Measurements from ENCODE around the gene ASCL3. TPM values are rescaled to one million over a fixed set of nuclear protein-coding genes. Genes with fewer than 3 reads are reported as not detected.

ASCL3 gene
- total RNA-seq, 4 donors from 2014 or later, result not detected

DNA sequence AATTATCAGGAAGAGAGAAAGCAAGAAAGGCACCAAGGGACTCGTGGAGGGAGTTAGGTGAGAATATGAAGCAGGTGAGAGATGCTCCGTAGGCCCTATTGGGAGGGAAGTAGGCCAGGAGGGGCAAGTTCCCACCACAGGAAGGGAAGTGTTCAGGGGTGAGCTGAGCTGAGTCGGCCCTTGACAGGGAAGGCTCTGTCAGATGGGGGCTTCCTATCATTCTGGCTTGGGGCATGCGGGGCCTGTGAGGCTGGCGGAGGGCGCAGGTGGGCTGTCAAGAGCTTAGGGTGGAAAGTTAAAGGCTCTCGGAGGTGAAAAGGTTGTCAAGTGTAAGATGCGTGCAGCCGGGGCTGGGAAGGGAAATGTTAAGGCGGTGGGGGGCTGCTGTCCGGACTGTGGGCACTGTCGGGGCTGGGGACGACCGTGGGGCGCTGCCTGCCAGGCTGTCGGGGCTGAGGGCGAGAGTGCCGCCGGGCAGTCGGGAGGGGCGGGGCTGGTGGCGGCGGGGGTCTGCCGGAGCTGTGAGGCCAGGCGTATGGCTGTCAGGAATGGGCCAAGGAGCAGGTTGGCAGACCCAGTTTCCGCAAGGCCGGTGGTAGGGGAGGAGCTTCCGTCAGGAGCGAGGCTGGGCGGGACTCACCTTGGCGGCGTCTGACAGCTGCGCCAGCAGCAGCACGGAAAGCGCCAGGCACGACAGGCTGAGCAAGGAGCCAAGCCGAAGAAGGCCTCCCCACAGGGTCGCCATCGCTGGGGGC, 20.9 kb upstream of the ASCL3 start:
- TF ChIP-seq POLR2AphosphoS5 (IDR thresholded peaks at IDR 0.05), result no peak
- no peak for TF ChIP-seq POLR2A (IDR thresholded peaks at IDR 0.05; ENCODE audit: low read depth)
- TF ChIP-seq EP300 (IDR thresholded peaks at IDR 0.05), result no peak
- TF ChIP-seq, protein P1, sequence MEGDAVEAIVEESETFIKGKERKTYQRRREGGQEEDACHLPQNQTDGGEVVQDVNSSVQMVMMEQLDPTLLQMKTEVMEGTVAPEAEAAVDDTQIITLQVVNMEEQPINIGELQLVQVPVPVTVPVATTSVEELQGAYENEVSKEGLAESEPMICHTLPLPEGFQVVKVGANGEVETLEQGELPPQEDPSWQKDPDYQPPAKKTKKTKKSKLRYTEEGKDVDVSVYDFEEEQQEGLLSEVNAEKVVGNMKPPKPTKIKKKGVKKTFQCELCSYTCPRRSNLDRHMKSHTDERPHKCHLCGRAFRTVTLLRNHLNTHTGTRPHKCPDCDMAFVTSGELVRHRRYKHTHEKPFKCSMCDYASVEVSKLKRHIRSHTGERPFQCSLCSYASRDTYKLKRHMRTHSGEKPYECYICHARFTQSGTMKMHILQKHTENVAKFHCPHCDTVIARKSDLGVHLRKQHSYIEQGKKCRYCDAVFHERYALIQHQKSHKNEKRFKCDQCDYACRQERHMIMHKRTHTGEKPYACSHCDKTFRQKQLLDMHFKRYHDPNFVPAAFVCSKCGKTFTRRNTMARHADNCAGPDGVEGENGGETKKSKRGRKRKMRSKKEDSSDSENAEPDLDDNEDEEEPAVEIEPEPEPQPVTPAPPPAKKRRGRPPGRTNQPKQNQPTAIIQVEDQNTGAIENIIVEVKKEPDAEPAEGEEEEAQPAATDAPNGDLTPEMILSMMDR (IDR thresholded peaks at IDR 0.05), result no peak
- Histone ChIP-seq H3K4me3 (peak overlapping the region; percentile 68 to 83 (median 72)), H3K27ac (replicated peaks in 1 of 4) (peak overlapping the region; percentile 91 to 98 (median 95)), H3K36me3 (peaks cover 0 to 16% (median 2%) of the 10 kb centered on the region in 4 donors), H3K27me3 (no peaks in the 10 kb centered on the region), H3K4me1 (peaks cover 34 to 55% (median 49%) of the 10 kb centered on the region in 4 donors), H3K9me3 (no peaks in the 10 kb centered on the region)
- 6% methylated on average over 11 of the region's 39 CpGs for WGBS
- peak; percentile 93 for DNase-seq (ENCODE audit: extremely low spot score)
- intact Hi-C loops (cut with DNase I), result loop anchor here (5.0 kb wide), 2 partner anchors 276 to 291 kb away; no protein-coding TSS in a partner anchor

DNA sequence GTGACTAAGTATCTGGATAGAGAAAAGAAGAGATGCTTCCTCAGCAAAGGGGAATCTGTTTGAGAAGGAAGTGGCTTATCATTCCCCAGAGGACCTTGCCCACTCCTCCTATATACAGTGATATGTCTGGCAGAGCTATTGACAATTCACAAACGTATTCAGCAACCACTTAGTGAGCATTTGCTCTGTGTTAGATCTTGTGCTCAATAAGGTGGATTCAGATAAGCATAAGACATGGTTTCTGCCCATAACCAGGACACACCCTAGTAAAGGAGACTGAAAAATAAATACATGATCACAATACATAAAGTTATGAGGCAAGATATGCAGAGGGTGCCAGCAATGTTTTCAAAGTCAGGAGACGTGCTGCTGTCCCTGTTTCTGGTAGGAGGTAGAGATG, 20.0 kb upstream of the ASCL3 start:
- intact Hi-C loops (cut with DNase I), result loop anchor here (5.0 kb wide), 2 partner anchors 276 to 291 kb away; no protein-coding TSS in a partner anchor
- 18% methylated on average over 2 of the region's 2 CpGs for WGBS
- H3K4me3 ChIP-seq, result peak overlapping the region; percentile 68 to 83 (median 72)
- no peak for DNase-seq (ENCODE audit: extremely low spot score)
- H3K27me3 ChIP-seq, result no peaks in the 10 kb centered on the region
- H3K9me3 ChIP-seq, result no peaks in the 10 kb centered on the region
- peaks cover 34 to 55% (median 51%) of the 10 kb centered on the region in 4 donors for H3K4me1 ChIP-seq
- peaks cover 0 to 9% (median 2%) of the 10 kb centered on the region in 4 donors for H3K36me3 ChIP-seq
- TF ChIP-seq, protein P1 (IDR thresholded peaks at IDR 0.05), result no peak
- TF ChIP-seq POLR2AphosphoS5 (IDR thresholded peaks at IDR 0.05) (no peak), EP300 (IDR thresholded peaks at IDR 0.05) (no peak), POLR2A (IDR thresholded peaks at IDR 0.05; ENCODE audit: low read depth) (no peak)
- peak overlapping the region; percentile 91 to 98 (median 95) for H3K27ac ChIP-seq (replicated peaks in 1 of 4)

DNA sequence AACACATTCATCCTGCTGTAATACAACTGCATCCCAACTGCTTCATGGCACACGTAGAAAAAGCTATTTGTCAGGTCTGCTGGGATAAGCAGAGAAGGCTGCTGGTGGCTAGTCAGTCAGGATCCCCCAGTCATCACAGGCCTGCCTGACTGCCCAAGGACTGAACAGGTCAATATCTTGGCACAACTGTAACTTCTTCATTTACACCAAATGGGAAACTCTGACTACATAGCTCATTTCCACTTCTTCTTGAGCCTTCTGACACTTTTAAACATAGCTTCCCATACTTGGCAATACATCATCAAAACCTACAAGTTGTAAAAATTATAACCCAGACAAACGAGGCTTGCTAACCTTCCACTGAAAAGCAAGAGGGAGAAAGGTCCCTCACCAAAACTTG, 18.6 kb upstream of the ASCL3 start:
- H3K27ac ChIP-seq (replicated peaks in 1 of 4), result peak overlapping the region in 1 of 4 donors; percentile 28
- WGBS, result 40% methylated on average over 2 of the region's 2 CpGs
- no peak for TF ChIP-seq EP300 (IDR thresholded peaks at IDR 0.05)
- TF ChIP-seq, protein P1 (IDR thresholded peaks at IDR 0.05), result no peak
- no peak for TF ChIP-seq POLR2A (IDR thresholded peaks at IDR 0.05; ENCODE audit: low read depth)
- no peak for TF ChIP-seq POLR2AphosphoS5 (IDR thresholded peaks at IDR 0.05)
- no peaks in the 10 kb centered on the region for H3K27me3 ChIP-seq
- peaks cover 0 to 5% (median 1%) of the 10 kb centered on the region in 4 donors for H3K36me3 ChIP-seq
- no peak for DNase-seq (ENCODE audit: extremely low spot score)
- peaks cover 34 to 55% (median 51%) of the 10 kb centered on the region in 4 donors for H3K4me1 ChIP-seq
- no peak overlapping the region for H3K4me3 ChIP-seq
- no peaks in the 10 kb centered on the region for H3K9me3 ChIP-seq
- intact Hi-C loops (cut with DNase I), result loop anchor here (5.0 kb wide), 2 partner anchors 274 to 289 kb away; no protein-coding TSS in a partner anchor

DNA sequence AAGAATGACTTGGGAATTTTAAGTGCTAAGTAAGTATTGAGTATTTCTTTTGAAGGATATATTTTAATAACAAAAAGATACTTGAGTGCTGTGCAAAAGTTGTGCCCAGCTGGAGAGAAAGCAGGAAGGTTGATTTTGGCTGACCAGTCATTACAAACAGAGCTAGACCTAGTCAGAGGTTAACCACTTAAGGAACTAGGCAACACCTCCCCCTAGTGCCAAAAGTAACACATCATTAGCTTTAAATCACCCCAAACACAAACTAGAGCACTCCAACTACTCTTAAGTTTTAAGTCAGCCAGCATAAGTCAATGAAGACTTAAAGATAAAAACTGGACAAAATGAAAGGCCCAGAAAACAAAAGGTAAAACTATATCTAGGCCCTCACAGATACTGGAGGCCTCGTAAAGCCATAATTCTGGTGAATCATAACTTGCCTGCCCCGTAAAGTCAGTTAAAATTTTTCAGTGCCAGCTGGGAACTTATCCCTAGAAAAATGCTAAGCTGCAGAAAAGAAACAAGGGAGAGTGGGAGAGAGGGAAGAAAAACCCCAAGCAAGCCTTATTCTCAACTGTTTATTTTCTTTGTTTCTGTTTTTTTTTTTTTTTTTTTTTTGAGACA, 16.8 kb upstream of the ASCL3 start:
- DNase-seq (ENCODE audit: extremely low spot score), result no peak
- H3K4me3 ChIP-seq, result peak overlapping the region in 2 of 4 donors; percentile 5 to 19
- intact Hi-C loops (cut with DNase I), result loop anchor here (2.0 to 10.0 kb wide), 4 partner anchors 45 to 287 kb away; no protein-coding TSS in a partner anchor
- TF ChIP-seq POLR2AphosphoS5 (IDR thresholded peaks at IDR 0.05), result peak in 1 of 2 donors; percentile 26
- TF ChIP-seq, protein P1 (IDR thresholded peaks at IDR 0.05), result peak; percentile 60 to 71 (median 61)
- no peak for TF ChIP-seq POLR2A (IDR thresholded peaks at IDR 0.05; ENCODE audit: low read depth)
- H3K4me1 ChIP-seq, result peaks cover 25 to 43% (median 38%) of the 10 kb centered on the region in 4 donors
- H3K36me3 ChIP-seq, result peaks cover 7 to 22% (median 17%) of the 10 kb centered on the region in 4 donors
- peak overlapping the region; percentile 60 to 80 (median 72) for H3K27ac ChIP-seq (replicated peaks in 1 of 4)
- WGBS, result 35% methylated on average over 2 of the region's 2 CpGs
- no peaks in the 10 kb centered on the region for H3K9me3 ChIP-seq
- no peaks in the 10 kb centered on the region for H3K27me3 ChIP-seq

All from esophagus muscularis mucosa (tissue), 4 donors.